ENCODE data around the gene NPY4R2. TPM values are rescaled to one million over a fixed set of nuclear protein-coding genes. Genes with fewer than 3 reads are reported as not detected.
"Not testable (repeated sequence)": the region's sequence is repeated elsewhere in the genome, so short reads cannot be mapped to it uniquely, and the experiment has no call there.

The NPY4R2 gene, protein sequence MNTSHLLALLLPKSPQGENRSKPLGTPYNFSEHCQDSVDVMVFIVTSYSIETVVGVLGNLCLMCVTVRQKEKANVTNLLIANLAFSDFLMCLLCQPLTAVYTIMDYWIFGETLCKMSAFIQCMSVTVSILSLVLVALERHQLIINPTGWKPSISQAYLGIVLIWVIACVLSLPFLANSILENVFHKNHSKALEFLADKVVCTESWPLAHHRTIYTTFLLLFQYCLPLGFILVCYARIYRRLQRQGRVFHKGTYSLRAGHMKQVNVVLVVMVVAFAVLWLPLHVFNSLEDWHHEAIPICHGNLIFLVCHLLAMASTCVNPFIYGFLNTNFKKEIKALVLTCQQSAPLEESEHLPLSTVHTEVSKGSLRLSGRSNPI
- polyA plus RNA-seq (2012; ENCODE audit: insufficient read length, low read depth): not detected

DNA sequence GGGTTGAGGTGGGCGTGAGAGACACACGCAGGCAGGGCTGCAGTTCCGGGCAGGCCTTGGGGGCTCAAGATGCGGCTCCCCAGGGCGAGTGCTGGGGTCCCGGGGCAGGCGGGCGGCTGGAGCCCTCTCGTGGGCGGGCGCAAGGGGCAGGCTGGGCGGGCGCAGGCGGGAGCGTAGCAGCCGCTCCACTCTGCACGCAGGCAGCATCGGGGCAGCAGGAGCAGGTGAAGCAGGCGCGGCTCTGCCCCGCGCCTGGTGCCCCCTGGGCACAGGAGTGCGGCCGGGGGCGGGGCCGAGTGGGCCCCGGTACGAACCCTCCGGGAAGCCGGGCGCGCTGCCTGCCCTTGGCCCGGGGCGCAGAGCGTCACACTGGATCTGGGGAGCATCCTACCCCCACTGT lies at the start of gene NPY4R2:
Gene NPY4R2 (plus strand): TSS at position 188 of the 400 bp plus-strand sequence. CDS start 3,326 bp downstream, outside the sequence.
- not testable (repeated sequence) for TF ChIP-seq SIN3A (IDR thresholded peaks at IDR 0.05; ENCODE audit: borderline replicate concordance, insufficient read depth, low read length); REST (IDR thresholded peaks at IDR 0.05; ENCODE audit: insufficient read depth in 1 of 2, low read depth in 2 of 2, low read length in 2 of 2); TAF1 (IDR thresholded peaks at IDR 0.05; ENCODE audit: borderline replicate concordance, insufficient read depth, low read length)

Measured in PFSK-1 (cell line).